Measurements from ENCODE around the gene MSRB3. TPM values are rescaled to one million over a fixed set of nuclear protein-coding genes. Genes with fewer than 3 reads are reported as not detected.
A peak's percentile ranks its signal among the peaks of the same experiment; 100 is the strongest.

The MSRB3 gene
- total RNA-seq, 3 donors from 2014 or later (not counting 1 experiment from before 2014, with no cell fraction given): 2.4 to 3.4 (median 3.1) TPM

GRCh38 chr12:65302891-65303290 lies 24.4 kb downstream of the MSRB3 start:
- Mint-ChIP-seq H3K9me3 (no peaks in the 10 kb centered on the region), H3K4me3 (no peak overlapping the region), H3K4me1 (no peaks in the 10 kb centered on the region), H3K27me3 (ENCODE audit: low read depth in 2 of 2) (peaks cover 9 to 63% of the 10 kb centered on the region in 2 donors), H3K36me3 (no peaks in the 10 kb centered on the region), H3K27ac (no peak overlapping the region)
- intact Hi-C loops (cut with micrococcal nuclease): no loop called here
- no peak for DNase-seq
- Histone ChIP-seq H3K9me3 (ENCODE audit: control insufficient read depth, insufficient read depth, low read length) (no peaks in the 10 kb centered on the region), H3K4me1 (ENCODE audit: control insufficient read depth, insufficient read depth, low read length) (no peaks in the 10 kb centered on the region), H3K27me3 (ENCODE audit: control insufficient read depth, insufficient read depth, low read length) (no peaks in the 10 kb centered on the region), H3K27ac (ENCODE audit: low read length) (no peak overlapping the region), H3K4me3 (ENCODE audit: low read length) (no peak overlapping the region), H3K36me3 (ENCODE audit: control insufficient read depth, insufficient read depth, low read length) (no peaks in the 10 kb centered on the region)
- no peak for TF ChIP-seq CTCF (IDR thresholded peaks at IDR 0.05)
- ATAC-seq: no peak
- WGBS (ENCODE audit: insufficient coverage): 92% methylated on average over 3 of the region's 3 CpGs

- 90% methylated on average over 2 of the region's 2 CpGs for WGBS (ENCODE audit: insufficient coverage)
- Mint-ChIP-seq H3K9me3 (no peaks in the 10 kb centered on the region), H3K4me1 (no peaks in the 10 kb centered on the region), H3K36me3 (no peaks in the 10 kb centered on the region), H3K27ac (no peak overlapping the region), H3K27me3 (ENCODE audit: low read depth in 2 of 2) (peaks cover 13 to 50% of the 10 kb centered on the region in 2 donors), H3K4me3 (no peak overlapping the region)
- no peak for TF ChIP-seq CTCF (IDR thresholded peaks at IDR 0.05)
- DNase-seq: no peak
- no peak overlapping the region for H3K27ac ChIP-seq (ENCODE audit: low read length)
- H3K4me3 ChIP-seq (ENCODE audit: low read length): no peak overlapping the region
- intact Hi-C loops (cut with micrococcal nuclease): no loop called here
- ATAC-seq: no peak
- H3K36me3 ChIP-seq (ENCODE audit: control insufficient read depth, insufficient read depth, low read length): no peaks in the 10 kb centered on the region
- H3K9me3 ChIP-seq (ENCODE audit: control insufficient read depth, insufficient read depth, low read length): no peaks in the 10 kb centered on the region
- H3K27me3 ChIP-seq (ENCODE audit: control insufficient read depth, insufficient read depth, low read length): no peaks in the 10 kb centered on the region
- H3K4me1 ChIP-seq (ENCODE audit: control insufficient read depth, insufficient read depth, low read length): no peaks in the 10 kb centered on the region
Measured at GRCh38 chr12:65305346-65305950, 27.0 kb downstream of the MSRB3 start.

GRCh38 chr12:65306366-65307168 lies 28.1 kb downstream of the MSRB3 start:
- DNase-seq (peak in 1 of 2 donors; percentile 8), ATAC-seq (peak in 1 of 3 donors; percentile 44)
- no peak overlapping the region for H3K4me3 ChIP-seq (ENCODE audit: low read length)

More at GRCh38 chr12:65306366-65307168, 28.1 kb downstream of the MSRB3 start:
- Mint-ChIP-seq H3K9me3 (no peaks in the 10 kb centered on the region), H3K27ac (no peak overlapping the region), H3K4me3 (no peak overlapping the region), H3K4me1 (no peaks in the 10 kb centered on the region), H3K36me3 (no peaks in the 10 kb centered on the region), H3K27me3 (ENCODE audit: low read depth in 2 of 2) (peaks cover 13 to 41% of the 10 kb centered on the region in 2 donors)
- no peaks in the 10 kb centered on the region for H3K36me3 ChIP-seq (ENCODE audit: control insufficient read depth, insufficient read depth, low read length)
- H3K27ac ChIP-seq (ENCODE audit: low read length): no peak overlapping the region
- TF ChIP-seq CTCF (IDR thresholded peaks at IDR 0.05): no peak
- H3K4me1 ChIP-seq (ENCODE audit: control insufficient read depth, insufficient read depth, low read length): no peaks in the 10 kb centered on the region
- no peaks in the 10 kb centered on the region for H3K9me3 ChIP-seq (ENCODE audit: control insufficient read depth, insufficient read depth, low read length)
- WGBS (ENCODE audit: insufficient coverage): 37% methylated on average over 5 of the region's 6 CpGs
- no peaks in the 10 kb centered on the region for H3K27me3 ChIP-seq (ENCODE audit: control insufficient read depth, insufficient read depth, low read length)
- intact Hi-C loops (cut with micrococcal nuclease): loop anchor here (2.0 kb wide), 1 partner anchor 780 kb away; no protein-coding TSS in a partner anchor

Measured in natural killer cell (primary cell).